ENCODE results near the gene CALR3.
A peak's percentile ranks its signal among the peaks of the same experiment; 100 is the strongest.
"Not testable (repeated sequence)": the region's sequence is repeated elsewhere in the genome, so short reads cannot be mapped to it uniquely, and the experiment has no call there.

Gene CALR3

DNA sequence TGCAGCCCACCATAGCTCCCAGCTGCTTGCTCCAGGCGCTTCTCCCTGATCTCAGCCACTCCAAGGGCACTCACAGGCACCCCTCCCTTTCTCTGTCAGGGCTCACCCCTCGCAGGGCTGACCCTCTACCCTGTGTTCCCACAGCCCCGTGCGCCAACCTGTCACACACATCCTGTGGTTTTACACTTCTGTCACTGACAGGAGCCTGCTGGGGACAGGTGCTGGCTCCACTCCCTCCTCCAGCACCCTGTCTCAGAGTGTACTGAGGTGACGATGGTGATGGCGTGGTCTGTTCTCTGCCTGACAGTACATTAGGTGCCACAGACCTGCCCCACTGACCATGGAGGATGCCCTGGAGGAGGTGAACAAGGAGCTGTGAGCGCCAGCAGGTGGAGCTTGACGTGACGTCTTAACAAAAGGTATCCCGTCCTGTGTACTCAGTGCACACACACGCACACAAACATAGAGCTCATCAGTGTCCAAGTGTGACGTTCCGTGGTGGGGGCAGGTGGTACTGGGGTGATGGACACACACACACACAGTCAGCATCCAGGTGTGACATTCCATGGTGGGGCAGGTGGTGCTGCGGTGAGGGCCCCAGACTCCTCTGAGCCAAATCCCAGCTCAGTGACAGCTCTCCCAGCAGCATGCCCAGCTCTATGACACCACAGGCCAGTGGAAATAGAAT lies 21.1 kb upstream of the CALR3 start:
- Histone ChIP-seq H3K36me3 (peaks cover 73% of the 10 kb centered on the region), H3K9me3 (ENCODE audit: severe bottlenecking) (no peaks in the 10 kb centered on the region), H3K4me3 (ENCODE audit: low read depth, low read length) (no peak overlapping the region), H3K27me3 (ENCODE audit: insufficient read depth, low read depth, severe bottlenecking) (no peaks in the 10 kb centered on the region), H3K27ac (no peak overlapping the region)
- no peak for DNase-seq
- TF ChIP-seq, protein P1, sequence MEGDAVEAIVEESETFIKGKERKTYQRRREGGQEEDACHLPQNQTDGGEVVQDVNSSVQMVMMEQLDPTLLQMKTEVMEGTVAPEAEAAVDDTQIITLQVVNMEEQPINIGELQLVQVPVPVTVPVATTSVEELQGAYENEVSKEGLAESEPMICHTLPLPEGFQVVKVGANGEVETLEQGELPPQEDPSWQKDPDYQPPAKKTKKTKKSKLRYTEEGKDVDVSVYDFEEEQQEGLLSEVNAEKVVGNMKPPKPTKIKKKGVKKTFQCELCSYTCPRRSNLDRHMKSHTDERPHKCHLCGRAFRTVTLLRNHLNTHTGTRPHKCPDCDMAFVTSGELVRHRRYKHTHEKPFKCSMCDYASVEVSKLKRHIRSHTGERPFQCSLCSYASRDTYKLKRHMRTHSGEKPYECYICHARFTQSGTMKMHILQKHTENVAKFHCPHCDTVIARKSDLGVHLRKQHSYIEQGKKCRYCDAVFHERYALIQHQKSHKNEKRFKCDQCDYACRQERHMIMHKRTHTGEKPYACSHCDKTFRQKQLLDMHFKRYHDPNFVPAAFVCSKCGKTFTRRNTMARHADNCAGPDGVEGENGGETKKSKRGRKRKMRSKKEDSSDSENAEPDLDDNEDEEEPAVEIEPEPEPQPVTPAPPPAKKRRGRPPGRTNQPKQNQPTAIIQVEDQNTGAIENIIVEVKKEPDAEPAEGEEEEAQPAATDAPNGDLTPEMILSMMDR (IDR thresholded peaks at IDR 0.05; ENCODE audit: low read depth, low read length), result no peak

DNA sequence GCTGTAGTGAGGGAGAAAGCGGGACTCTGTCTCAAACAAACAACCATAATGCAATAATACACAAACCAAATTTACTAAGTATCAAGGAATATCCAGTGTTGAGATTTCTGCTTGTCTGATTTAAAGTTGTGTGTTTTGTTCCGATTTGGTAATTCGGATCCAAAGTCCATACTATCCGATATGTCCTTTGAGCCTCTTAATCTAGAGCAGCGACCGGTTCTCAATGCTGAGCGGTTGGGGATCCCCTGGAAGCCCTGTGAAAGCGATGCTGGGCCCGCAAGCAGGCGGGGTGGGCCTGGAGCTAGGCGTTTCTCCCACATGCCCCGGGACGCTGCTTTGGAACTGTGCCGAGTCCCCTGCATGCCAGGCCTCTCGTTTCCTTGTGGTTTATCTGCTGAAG lies 20.4 kb upstream of the CALR3 start:
- Histone ChIP-seq H3K36me3 (peaks cover 72% of the 10 kb centered on the region), H3K4me3 (ENCODE audit: low read depth, low read length) (no peak overlapping the region), H3K9me3 (ENCODE audit: severe bottlenecking) (no peaks in the 10 kb centered on the region), H3K27me3 (ENCODE audit: insufficient read depth, low read depth, severe bottlenecking) (no peaks in the 10 kb centered on the region), H3K27ac (no peak overlapping the region)
- no peak for DNase-seq
- TF ChIP-seq, protein P1 (IDR thresholded peaks at IDR 0.05; ENCODE audit: low read depth, low read length), result no peak

DNA sequence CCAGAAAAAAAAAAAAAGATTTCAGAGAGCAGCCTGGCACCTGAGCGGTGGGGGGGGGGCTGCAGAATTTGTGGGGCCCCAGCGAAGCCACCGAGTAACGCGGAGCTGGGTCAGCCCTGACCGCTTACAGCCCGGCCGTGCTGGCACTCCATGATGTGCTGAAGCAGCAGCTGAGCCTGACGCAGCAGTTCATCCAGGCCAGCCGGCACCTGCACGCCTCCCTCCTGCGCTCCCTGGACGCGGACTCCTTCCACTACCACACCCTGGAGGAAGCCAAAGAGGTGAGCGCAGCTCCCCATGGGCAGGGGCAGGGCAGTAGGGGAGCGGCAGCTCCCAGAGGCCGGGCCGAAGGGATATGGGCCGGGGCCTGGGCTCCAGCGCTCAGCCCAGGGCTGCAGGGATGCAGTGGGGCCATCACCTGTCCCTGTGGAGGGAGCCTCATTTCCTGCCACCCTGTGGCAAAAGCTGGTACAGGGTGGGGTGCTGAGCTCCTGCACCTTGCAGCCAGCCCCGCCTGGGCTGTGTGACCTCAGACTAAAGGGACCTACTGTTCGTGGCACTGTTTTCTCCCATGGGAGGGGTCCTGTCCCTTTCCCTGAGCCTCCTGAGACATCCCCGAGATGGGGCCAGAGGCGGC lies 18.5 kb upstream of the CALR3 start:
- H3K4me3 ChIP-seq (ENCODE audit: low read depth, low read length), result no peak overlapping the region
- no peaks in the 10 kb centered on the region for H3K27me3 ChIP-seq (ENCODE audit: insufficient read depth, low read depth, severe bottlenecking)
- DNase-seq, result peak; percentile 38
- no peak overlapping the region for H3K27ac ChIP-seq
- H3K9me3 ChIP-seq (ENCODE audit: severe bottlenecking), result no peaks in the 10 kb centered on the region
- TF ChIP-seq, protein P1 (IDR thresholded peaks at IDR 0.05; ENCODE audit: low read depth, low read length), result peak; percentile 42; the same call in 1 of the 2 replicates
- peaks cover 71% of the 10 kb centered on the region for H3K36me3 ChIP-seq

DNA sequence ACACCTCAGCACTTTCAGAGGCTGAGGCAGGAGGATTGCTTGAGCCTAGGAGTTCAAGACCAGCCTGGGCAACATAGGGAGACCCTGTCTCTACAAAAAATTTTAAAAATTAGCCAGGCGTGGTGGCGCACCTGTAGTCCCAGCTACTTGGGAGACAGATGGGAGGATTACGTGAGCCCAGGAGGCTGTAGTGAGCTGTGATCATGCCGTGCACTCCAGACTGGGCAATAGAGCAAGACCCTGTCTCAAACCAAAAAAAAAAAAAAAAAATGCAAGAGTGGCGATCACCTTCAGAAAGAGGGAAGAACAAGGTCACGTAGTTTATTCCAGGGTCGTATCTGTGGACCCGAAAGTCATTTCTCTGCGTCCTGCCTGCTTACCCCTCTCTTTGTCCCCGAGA lies 16.6 kb upstream of the CALR3 start:
- peaks cover 63% of the 10 kb centered on the region for H3K36me3 ChIP-seq
- H3K27ac ChIP-seq; H3K4me3 ChIP-seq (ENCODE audit: low read depth, low read length); DNase-seq; H3K27me3 ChIP-seq (ENCODE audit: insufficient read depth, low read depth, severe bottlenecking); H3K9me3 ChIP-seq (ENCODE audit: severe bottlenecking): not testable (repeated sequence)

DNA sequence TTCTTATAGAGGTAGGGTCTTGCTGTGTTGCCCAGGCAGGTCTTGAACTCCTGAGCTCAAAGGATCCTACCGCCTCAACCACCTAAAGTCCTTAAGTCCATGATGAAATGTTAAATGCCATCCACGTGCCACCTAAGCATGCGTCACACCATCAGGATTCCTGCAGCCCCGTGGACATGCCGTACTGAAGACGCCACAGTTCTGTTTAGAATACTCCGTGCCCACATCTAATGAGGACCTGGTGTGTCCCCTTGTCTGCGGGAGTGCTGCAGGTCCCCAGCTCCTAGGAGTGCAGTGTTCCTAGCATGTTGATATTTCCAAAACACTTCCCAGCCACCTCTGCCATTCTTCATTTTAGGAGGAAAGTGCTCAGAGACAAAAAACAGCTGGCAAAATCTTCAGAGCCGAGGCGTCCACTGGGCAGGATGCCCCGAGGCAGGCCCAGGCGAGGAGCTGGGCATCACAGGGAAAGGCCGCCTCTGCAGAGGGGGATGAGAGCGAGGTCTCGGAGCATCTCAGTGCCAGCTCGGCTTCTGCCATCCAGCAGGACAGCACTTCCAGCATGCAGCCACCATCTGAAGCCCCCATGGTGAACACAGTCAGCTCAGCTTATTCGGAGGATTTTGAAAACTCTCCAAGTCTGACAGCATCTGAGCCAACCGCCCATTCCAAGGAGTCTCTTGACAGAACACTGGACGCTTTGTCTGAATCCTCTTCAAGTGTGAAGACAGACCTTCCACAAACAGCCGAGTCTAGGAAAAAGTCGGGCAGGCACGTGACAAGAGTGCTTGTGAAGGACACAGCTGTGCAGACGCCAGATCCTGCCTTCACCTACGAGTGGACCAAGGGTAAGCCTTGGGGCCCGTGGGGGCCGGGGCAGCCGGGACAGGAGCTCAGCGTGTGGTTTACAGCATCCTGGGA lies 13.4 kb upstream of the CALR3 start:
- DNase-seq, result peak; percentile 44
- no peak overlapping the region for H3K27ac ChIP-seq
- TF ChIP-seq, protein P1 (IDR thresholded peaks at IDR 0.05; ENCODE audit: low read depth, low read length), result no peak

DNA sequence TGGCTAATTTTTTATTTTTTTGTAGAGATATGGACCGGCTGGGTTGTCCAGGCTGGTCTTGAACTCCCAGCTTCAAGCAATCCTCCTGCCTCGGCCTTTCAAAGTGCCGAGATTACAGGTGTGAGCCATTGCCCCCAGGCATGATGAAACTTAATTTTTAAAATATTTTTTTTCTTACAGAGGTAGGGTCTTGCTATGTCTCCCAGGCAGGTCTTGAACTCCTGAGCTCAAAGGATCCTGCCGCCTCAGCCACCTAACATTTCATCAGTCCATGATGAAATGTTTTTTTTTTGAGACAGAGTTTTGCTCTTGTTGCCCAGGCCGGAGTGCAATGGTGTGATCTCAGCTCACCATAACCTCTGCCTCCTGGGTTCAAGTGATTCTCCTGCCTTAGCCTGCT lies 12.6 kb upstream of the CALR3 start:
- DNase-seq, result no peak

More for the DNA sequence above, 13.4 kb upstream of the CALR3 start:
- no peak overlapping the region for H3K4me3 ChIP-seq (ENCODE audit: low read depth, low read length)
- no peaks in the 10 kb centered on the region for H3K27me3 ChIP-seq (ENCODE audit: insufficient read depth, low read depth, severe bottlenecking)
- H3K36me3 ChIP-seq, result peaks cover 57% of the 10 kb centered on the region
- no peaks in the 10 kb centered on the region for H3K9me3 ChIP-seq (ENCODE audit: severe bottlenecking)

More for the DNA sequence above, 12.6 kb upstream of the CALR3 start:
- no peaks in the 10 kb centered on the region for H3K27me3 ChIP-seq (ENCODE audit: insufficient read depth, low read depth, severe bottlenecking)
- no peak overlapping the region for H3K27ac ChIP-seq
- H3K9me3 ChIP-seq (ENCODE audit: severe bottlenecking), result no peaks in the 10 kb centered on the region
- H3K4me3 ChIP-seq (ENCODE audit: low read depth, low read length), result no peak overlapping the region
- TF ChIP-seq, protein P1 (IDR thresholded peaks at IDR 0.05; ENCODE audit: low read depth, low read length), result no peak
- H3K36me3 ChIP-seq, result peaks cover 61% of the 10 kb centered on the region
